HEK293T (cell line): ENCODE data around the gene AGAP2.

Experiments used
- FOXM1 ChIP-seq: fragments of 450-650 bp; IDR thresholded peaks from 2 replicates; pipeline ENCODE4 v1.6.1; 2017; ENCODE audit warnings: mild to moderate bottlenecking, borderline replicate concordance
- NFRKB ChIP-seq: fragments of 450-650 bp; IDR thresholded peaks from 2 replicates; pipeline ENCODE4 v1.6.1; 2016; ENCODE audit warnings: mild to moderate bottlenecking, moderate library complexity
- TARDBP ChIP-seq: fragments of 450-650 bp; IDR thresholded peaks from 2 replicates; pipeline ENCODE4 v1.6.1; 2016

GRCh38 chr12:57776247-57776587 is 37.7 kb upstream of the AGAP2 start:
- no peak for TF ChIP-seq NFRKB
- TF ChIP-seq TARDBP, result no peak
- no peak for TF ChIP-seq FOXM1
